Measurements from ENCODE around the gene GPR37L1.

- no peak for TF ChIP-seq POLR2A (IDR thresholded peaks at IDR 0.05)
- TF ChIP-seq, protein P1, sequence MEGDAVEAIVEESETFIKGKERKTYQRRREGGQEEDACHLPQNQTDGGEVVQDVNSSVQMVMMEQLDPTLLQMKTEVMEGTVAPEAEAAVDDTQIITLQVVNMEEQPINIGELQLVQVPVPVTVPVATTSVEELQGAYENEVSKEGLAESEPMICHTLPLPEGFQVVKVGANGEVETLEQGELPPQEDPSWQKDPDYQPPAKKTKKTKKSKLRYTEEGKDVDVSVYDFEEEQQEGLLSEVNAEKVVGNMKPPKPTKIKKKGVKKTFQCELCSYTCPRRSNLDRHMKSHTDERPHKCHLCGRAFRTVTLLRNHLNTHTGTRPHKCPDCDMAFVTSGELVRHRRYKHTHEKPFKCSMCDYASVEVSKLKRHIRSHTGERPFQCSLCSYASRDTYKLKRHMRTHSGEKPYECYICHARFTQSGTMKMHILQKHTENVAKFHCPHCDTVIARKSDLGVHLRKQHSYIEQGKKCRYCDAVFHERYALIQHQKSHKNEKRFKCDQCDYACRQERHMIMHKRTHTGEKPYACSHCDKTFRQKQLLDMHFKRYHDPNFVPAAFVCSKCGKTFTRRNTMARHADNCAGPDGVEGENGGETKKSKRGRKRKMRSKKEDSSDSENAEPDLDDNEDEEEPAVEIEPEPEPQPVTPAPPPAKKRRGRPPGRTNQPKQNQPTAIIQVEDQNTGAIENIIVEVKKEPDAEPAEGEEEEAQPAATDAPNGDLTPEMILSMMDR (IDR thresholded peaks at IDR 0.05 in 8 of 11, conservative IDR thresholded peaks at IDR 0.05 in 3 of 11), result no peak
These were observed 9.5 kb downstream of the GPR37L1 start for GRCh38 chr1:202131956-202132821.
